ENCODE data around the gene MYO1A.
"Not testable (repeated sequence)": the region's sequence is repeated elsewhere in the genome, so short reads cannot be mapped to it uniquely, and the experiment has no call there.

Gene MYO1A

GRCh38 chr12:57087010-57087690 is 37.2 kb upstream of the MYO1A start:
- DNase-seq, result peak; percentile 93

DNA sequence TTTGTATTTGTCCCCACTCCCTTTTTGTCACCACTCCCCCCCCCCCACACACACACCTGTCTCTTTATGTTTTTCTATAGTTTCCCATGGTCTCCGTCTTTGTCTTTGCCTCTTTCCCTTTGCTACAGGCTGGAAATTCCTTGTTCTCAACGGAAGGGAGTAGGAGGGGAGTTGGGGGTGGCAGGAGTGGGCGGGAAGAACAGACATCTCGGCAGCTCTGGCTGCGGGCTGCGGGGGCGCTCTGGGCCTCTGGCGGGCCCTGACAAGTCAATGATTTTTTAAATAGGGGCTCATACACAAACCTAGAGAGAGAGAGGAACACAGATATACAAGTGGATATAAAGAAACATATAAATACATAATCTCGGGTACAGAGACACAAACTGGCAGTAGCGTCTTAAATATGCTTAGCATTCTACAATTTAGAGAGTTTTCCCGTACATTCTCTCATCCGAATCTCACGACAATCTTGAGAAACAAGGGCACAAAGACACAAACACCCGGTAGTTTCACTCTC is 36.6 kb upstream of the MYO1A start:
- DNase-seq, result peak; percentile 64

- DNase-seq, result no peak
These were observed 36.1 kb upstream of the MYO1A start for GRCh38 chr12:57085999-57086492.

DNA sequence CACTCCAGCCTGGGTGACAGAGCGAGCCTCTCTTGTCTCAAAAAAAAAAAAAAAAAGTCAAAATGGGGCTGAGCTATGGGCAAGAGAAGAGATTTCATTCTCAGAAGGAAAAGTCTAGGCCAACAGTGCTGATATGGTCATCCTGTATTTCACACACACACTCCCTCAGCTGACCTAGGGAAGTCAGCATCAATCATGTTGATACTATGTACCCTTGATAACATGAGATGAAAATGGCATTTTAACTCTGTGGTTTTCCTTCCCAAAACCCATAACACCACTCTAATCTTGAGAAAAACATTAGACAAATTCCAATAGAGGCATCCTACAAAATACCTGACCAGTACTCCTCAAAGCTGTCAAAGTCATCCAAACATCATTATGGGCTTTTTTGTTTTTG is 30.9 kb upstream of the MYO1A start:
- DNase-seq, result no peak

DNA sequence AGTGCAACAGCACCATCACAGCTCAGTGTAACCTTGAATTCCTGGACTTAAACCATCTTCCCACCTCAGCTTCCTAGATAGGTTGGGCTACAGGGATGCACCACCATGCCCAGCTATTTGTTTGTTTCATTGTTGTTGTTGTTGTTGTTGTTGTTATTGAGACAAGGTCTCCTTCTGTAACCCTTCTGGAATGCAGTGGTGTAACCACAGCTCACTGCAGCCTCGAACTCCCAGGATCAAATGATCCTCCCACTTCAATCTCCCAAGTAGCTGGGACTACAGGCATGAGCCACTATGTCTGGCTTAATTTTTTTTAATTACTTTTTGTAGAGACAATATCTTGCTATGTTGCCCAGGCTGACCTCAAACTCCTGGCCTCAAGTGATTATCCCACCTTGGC is 29.9 kb upstream of the MYO1A start:
- DNase-seq, result no peak

DNA sequence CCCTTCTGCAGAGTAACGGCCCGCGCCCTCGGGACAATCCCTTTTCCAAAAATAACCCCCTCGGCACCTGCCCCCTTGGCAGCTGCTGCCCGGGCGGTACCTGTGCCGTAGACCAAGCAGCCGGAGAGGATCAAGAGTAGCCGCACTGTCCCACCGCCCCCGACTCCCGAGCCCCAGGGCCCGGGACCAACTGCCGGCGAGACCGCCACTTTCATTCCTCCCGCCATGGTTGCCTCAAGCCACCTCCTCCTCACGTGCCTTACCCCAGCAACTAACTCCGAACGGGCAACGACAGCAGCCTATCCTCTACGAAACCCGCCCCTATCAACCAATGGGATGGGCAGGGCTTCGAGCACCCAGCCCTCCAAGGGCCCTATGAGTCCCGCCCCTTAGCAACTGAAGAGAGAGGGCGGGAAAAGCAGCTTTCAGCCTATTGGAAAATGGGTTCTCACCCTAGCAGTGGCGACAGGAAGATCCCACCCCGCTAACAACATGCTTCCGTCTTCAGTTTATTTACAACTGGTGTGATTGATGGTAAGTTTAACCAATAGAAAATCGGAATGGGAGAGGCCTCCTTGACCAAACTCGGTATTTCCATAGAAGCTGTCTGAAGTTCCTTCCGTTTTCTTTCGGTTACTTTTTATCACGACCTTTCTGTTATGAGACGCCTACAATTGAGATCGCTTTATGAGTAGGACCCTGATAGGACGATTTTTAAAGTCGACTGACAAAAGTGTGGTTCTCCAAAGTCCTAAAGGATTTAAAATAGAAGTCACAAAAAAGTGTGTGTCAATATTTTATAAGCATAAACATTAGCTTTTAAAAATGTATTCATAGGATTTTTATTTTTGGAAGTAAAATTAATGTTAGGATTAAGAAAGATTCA is 28.8 kb upstream of the MYO1A start, which contains the start of gene NEMP1:
Gene NEMP1, minus strand, starts transcription at position 273 of the 886 bp plus-strand sequence. Its CDS starts 46 bp downstream, at position 227.
- peak; percentile 100 for DNase-seq

- DNase-seq, result not testable (repeated sequence)
These were observed 23.9 kb upstream of the MYO1A start for GRCh38 chr12:57073566-57074450.

DNA sequence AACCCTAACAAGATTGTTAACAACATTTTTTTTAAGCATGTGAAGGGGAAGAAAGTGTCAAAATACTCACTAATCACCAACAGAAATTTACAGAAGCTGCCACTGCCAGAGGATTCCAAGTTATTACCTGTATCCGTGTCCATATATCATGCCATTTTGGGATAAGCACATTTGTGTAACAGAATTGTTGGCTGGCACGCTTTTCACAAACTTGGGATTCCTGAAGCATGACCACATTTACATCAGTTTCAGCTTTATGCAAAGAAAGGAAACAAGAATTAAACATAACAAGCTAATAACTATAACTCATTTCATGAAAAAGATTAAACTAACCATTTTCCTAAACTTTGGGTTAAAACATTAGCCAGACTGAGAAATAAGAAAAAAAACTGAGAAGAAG is 22.7 kb upstream of the MYO1A start:
- no peak for DNase-seq

DNA sequence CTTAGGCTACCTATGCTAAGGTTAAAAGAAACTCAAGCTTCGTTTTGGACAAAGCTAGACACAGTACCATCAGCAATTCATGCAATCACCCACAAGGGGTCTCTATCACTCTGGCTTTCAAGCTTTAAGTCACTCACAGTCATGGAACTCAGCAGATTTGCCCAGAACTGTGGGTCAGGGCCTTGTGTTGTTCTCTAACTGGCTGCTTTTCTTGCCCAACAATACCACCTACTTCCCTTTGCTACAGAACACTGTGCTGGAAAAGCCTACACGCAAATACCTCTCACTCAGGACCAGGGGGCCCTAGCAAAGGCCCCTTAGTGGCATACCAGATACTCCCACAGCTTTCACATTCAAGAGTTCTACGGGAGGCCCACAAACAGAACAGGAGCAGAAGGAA is 19.6 kb upstream of the MYO1A start:
- DNase-seq, result peak; percentile 80

DNA sequence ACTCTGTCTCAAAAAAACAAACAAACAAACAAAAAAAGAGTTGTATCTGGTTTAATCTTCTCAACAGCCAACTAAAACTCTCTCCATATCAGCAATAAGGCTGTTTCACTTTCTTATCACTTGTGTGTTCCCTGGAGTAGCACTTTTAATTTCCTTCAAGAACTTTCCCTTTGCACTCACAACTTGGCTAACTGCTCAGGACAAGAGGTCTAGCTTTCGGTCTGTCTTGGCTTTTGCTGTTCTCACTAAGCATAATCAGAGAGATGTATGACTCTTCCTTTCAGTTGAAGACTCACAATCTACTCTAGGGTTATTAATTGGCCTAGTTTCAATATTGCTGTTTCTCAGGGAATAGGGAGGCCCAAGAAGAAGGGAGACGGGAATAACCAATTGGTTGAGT is 16.3 kb upstream of the MYO1A start:
- DNase-seq, result no peak

DNA sequence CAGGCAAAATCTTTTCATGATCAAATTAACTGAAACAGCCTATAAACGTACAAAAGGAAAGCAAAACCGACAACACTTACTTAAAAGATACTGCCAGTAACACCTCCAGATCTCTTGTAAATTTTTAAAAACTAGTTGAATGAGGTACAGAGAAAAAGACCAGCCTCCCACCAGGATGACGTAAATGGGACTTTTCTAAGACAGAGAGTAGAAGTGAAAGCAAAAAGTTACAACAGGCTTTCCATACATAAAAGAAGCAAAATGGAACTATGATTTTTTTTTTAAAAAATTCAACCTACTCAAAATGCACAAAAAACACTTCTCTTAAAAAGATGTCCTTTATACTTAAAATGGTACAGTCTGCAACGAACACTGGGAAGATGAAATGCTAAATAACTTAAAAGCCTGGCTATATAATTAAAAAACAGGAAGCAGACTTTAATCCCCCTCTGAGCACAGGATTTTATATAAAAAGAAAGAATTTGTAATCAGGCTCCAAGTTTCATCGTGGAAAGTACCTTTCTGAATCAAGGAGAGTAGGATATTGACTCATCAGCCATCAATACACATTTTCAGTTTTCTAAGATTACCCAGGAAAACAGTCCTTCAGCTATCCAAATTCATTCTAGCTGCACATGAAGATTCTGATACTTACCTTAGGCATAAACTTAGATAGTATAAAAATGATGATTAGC is 14.2 kb upstream of the MYO1A start:
- DNase-seq, result peak; percentile 59

DNA sequence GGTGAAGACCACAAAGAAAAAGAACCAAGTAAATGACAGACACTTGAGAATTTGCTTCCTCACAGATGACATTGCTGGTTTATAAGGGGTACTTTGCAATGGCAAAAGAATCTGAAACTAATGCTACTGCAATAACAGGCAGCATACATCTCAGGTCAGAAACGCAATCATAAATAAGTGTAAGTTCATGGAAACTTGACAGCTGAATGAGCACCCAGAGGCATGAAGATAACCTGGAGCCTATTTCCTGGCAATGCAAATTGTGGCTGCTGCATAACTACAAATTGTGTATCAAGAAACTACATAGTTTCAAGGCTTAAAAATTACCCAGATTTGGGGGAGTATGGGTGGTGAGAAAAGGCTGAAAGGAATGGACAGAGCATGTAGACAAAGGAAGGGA is 8.5 kb upstream of the MYO1A start:
- DNase-seq, result no peak

GRCh38 chr12:57057067-57057751 is 7.3 kb upstream of the MYO1A start:
- no peak for DNase-seq

DNA sequence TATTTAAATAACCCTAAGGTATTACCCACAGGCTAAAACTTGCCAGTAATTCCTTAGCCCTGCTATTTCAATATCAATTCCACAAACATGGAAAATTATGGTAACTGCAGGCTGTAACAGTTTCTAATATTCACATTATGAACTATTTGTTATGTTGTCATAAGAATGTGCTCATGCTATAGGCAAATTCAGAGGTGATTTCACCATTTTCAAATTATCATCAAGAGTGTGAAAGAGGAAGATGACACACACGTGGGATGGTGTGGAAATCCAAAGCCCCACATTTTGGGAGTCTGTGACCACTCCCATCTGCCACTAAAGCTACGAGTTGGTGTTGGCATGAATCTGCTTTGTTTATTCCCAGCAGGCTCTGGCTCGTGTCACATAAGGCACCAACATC is 5.9 kb upstream of the MYO1A start:
- peak; percentile 55 for DNase-seq

DNA sequence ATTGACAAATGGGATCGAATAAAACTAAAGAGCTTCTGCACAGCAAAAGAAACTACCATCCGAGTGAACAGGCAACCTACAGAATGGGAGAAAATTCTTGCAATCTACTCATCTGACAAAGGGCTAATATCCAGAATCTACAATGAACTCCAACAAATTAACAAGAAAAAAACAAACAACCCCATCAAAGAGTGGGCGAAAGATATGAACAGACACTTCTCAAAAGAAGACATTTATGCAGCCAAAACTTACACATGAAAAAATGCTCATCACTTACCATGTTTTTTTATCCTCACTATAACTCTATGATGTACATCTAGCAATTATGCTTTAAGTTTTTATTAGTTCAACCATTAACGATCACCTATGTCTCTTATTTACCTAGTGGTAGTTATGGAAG is 4.0 kb upstream of the MYO1A start:
- DNase-seq, result not testable (repeated sequence)

- DNase-seq, result not testable (repeated sequence)
These were observed 3.2 kb upstream of the MYO1A start for GRCh38 chr12:57053146-57053545.

- no peak for DNase-seq
These were observed 1.1 kb upstream of the MYO1A start for GRCh38 chr12:57051011-57051410.

- no peak for DNase-seq
These were observed 846 bp downstream of the MYO1A start for GRCh38 chr12:57049119-57049446.

DNA sequence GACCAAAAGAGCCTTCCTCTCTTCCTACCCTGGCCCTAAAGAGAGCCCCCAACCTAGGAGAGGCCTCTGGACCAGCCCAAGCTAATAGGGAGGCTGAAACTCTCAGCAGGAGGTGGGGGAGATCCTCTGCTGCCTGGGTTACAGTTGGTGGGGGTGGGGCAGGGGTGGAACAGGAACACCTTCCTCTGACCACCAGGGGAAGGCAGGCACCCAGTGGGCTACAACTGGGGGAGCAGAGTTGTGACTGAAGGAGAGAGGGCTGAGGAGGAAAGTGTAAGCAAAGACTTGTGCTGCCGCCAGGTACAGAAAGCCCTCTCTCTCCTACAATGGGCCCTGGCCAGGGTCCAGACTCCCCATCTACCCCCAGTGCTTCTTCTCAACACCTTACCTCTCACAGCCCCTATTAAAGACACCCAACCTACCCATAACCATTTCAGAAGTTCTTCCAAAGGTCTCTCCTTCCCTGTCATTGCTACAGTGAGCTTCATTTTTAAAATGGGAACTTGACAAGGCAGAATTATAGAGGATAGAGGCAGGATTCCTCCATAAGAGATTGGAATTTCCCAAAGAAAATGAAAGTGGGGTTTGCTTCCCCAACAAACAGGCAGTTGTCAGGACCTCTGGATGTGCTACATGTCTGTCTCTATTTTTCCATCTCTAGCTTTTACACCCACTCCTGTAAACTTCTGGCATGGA is 1.4 kb downstream of the MYO1A start:
- DNase-seq, result no peak

GRCh38 chr12:57047981-57048380 is 1.9 kb downstream of the MYO1A start:
- DNase-seq, result no peak

Data from CD4-positive, alpha-beta T cell treated with Interleukin-15 for 1 hour (primary cell).